ENCODE data around the gene CYP11A1.

DNA sequence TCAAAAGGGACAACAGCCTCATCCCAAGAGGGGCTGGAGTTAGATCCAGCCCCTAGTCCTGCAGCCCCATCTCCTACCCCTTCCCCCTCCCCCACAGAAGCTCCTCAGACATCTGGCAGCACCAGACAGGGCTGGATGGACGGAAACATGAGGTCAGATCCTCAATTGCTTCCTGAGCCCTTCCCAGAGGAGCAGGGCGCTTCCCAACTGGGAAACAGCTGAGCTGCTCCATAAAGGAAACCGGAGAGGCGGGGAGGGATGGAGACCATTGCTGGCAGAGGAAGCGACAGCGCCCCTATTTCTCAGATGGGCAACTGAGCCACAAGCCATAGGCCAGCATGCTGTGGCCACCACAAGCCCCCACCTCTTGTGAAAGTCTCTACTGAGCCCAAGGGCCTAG, 18.3 kb upstream of the CYP11A1 start:
- TF ChIP-seq CTCF (IDR thresholded peaks at IDR 0.05 in 4 of 5, conservative IDR thresholded peaks at IDR 0.05 in 1 of 5): no peak
- no peak for TF ChIP-seq POLR2A (IDR thresholded peaks at IDR 0.05)

All from gastrocnemius medialis (tissue), 4 donors.